Stimulated activated CD4-positive, alpha-beta T cell treated with anti-CD3 and anti-CD28 coated beads, Interleukin-2, amount 100 ng/mL, for 48 hours (primary cell): ENCODE measurements around the gene PTCH2.
"Not testable (repeated sequence)": the region's sequence is repeated elsewhere in the genome, so short reads cannot be mapped to it uniquely, and the experiment has no call there.

Experiments used
- DNase-seq, 2 donors: peaks; one replicate each; pipeline ENCODE4 v3.0.0-alpha.2; 2020

The PTCH2 gene

GRCh38 chr1:44817771-44818495 is 25.1 kb downstream of the PTCH2 start:
- no peak for DNase-seq

- no peak for DNase-seq
These were observed 25.7 kb downstream of the PTCH2 start for GRCh38 chr1:44817307-44817706.

GRCh38 chr1:44815926-44816325 is 27.1 kb downstream of the PTCH2 start:
- not testable (repeated sequence) for DNase-seq

GRCh38 chr1:44812822-44813543 is 30.1 kb downstream of the PTCH2 start:
- DNase-seq = no peak

- no peak for DNase-seq
These were observed 31.8 kb downstream of the PTCH2 start for GRCh38 chr1:44811234-44811633.

- not testable (repeated sequence) for DNase-seq
These were observed 32.3 kb downstream of the PTCH2 start for GRCh38 chr1:44810762-44811105.

- no peak for DNase-seq
These were observed 32.8 kb downstream of the PTCH2 start for GRCh38 chr1:44810101-44810761.

- peak; percentile 77 for DNase-seq
These were observed 33.8 kb downstream of the PTCH2 start for GRCh38 chr1:44808938-44809917.

- DNase-seq = peak; percentile 67 to 73
These were observed 34.8 kb downstream of the PTCH2 start, which contains the start of gene BTBD19 for GRCh38 chr1:44808063-44808937. Gene BTBD19 (plus strand): TSS chr1:44808523. CDS start chr1:44808821, 298 bp downstream.

- DNase-seq = peak; percentile 79 to 84
These were observed 35.5 kb downstream of the PTCH2 start for GRCh38 chr1:44807364-44808062.

- no peak for DNase-seq
These were observed 36.2 kb downstream of the PTCH2 start, which contains the start of gene DYNLT4 for GRCh38 chr1:44806704-44807363. Gene DYNLT4 (minus strand): TSS chr1:44807351. CDS start chr1:44806668, 683 bp downstream.

- DNase-seq = no peak
These were observed 36.9 kb downstream of the PTCH2 start for GRCh38 chr1:44806025-44806703.

GRCh38 chr1:44805311-44806024 is 37.6 kb downstream of the PTCH2 start:
- DNase-seq = no peak

GRCh38 chr1:44803312-44804095 is 39.5 kb downstream of the PTCH2 start:
- no peak for DNase-seq

GRCh38 chr1:44803062-44803311 is 40.1 kb downstream of the PTCH2 start:
- no peak for DNase-seq

GRCh38 chr1:44802306-44803061 is 40.6 kb downstream of the PTCH2 start:
- no peak for DNase-seq

GRCh38 chr1:44801491-44802305 is 41.4 kb downstream of the PTCH2 start:
- DNase-seq = no peak
